ENCODE results near the gene LRCH2. TPM values are rescaled to one million over a fixed set of nuclear protein-coding genes. Genes with fewer than 3 reads are reported as not detected.

LRCH2 gene
- total RNA-seq, 3 donors from 2014 or later (not counting 1 experiment from before 2014, with no cell fraction given): not detected

DNA sequence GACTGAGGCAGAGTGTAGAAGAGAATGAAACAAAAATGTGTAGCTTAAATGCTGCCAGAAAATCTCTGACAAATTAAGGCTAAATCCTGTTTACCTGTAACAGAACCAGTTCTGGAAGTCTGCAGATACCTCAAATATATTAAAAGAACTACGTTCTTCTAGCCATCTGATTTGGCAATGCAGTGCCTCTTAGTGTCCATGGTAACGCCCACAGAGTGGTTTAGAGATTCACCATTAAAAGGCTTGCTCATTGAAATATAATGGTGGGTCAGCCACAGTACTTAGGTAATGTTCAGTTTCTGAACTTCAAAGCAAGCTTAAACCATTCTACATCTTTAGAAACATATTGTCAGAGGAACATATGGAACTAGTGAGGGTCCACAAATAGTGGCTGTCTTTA is 32.4 kb upstream of the LRCH2 start:
- Mint-ChIP-seq H3K36me3 (no peaks in the 10 kb centered on the region), H3K4me3 (no peak overlapping the region), H3K4me1 (no peaks in the 10 kb centered on the region), H3K9me3 (no peaks in the 10 kb centered on the region), H3K27me3 (ENCODE audit: low read depth in 2 of 2) (no peaks in the 10 kb centered on the region), H3K27ac (no peak overlapping the region)
- no peaks in the 10 kb centered on the region for H3K9me3 ChIP-seq (ENCODE audit: control insufficient read depth, insufficient read depth, low read length)
- H3K4me3 ChIP-seq (ENCODE audit: low read length): no peak overlapping the region
- intact Hi-C loops (cut with micrococcal nuclease): no loop called here
- no peaks in the 10 kb centered on the region for H3K36me3 ChIP-seq (ENCODE audit: control insufficient read depth, insufficient read depth, low read length)
- ATAC-seq (no peak), DNase-seq (no peak)
- 60% methylated on average over 2 of the region's 2 CpGs for WGBS (ENCODE audit: insufficient coverage)
- H3K27ac ChIP-seq (ENCODE audit: low read length): no peak overlapping the region
- no peaks in the 10 kb centered on the region for H3K27me3 ChIP-seq (ENCODE audit: control insufficient read depth, insufficient read depth, low read length)
- no peaks in the 10 kb centered on the region for H3K4me1 ChIP-seq (ENCODE audit: control insufficient read depth, insufficient read depth, low read length)
- TF ChIP-seq CTCF (IDR thresholded peaks at IDR 0.05): no peak

GRCh38 chrX:115264009-115264408 is 30.1 kb upstream of the LRCH2 start:
- H3K27ac ChIP-seq (ENCODE audit: low read length): no peak overlapping the region
- H3K9me3 ChIP-seq (ENCODE audit: control insufficient read depth, insufficient read depth, low read length): no peaks in the 10 kb centered on the region
- H3K36me3 ChIP-seq (ENCODE audit: control insufficient read depth, insufficient read depth, low read length): no peaks in the 10 kb centered on the region
- no peaks in the 10 kb centered on the region for H3K4me1 ChIP-seq (ENCODE audit: control insufficient read depth, insufficient read depth, low read length)
- H3K27me3 ChIP-seq (ENCODE audit: control insufficient read depth, insufficient read depth, low read length): no peaks in the 10 kb centered on the region
- intact Hi-C loops (cut with micrococcal nuclease): no loop called here
- H3K27ac Mint-ChIP-seq: no peak overlapping the region
- no peak for ATAC-seq
- no peaks in the 10 kb centered on the region for H3K36me3 Mint-ChIP-seq
- no peak for DNase-seq
- TF ChIP-seq CTCF (IDR thresholded peaks at IDR 0.05): no peak
- 88% methylated on average over 2 of the region's 2 CpGs for WGBS (ENCODE audit: insufficient coverage)
- H3K4me3 Mint-ChIP-seq: no peak overlapping the region
- no peaks in the 10 kb centered on the region for H3K9me3 Mint-ChIP-seq
- no peak overlapping the region for H3K4me3 ChIP-seq (ENCODE audit: low read length)
- H3K27me3 Mint-ChIP-seq (ENCODE audit: low read depth in 2 of 2): peaks cover 0 to 5% of the 10 kb centered on the region in 2 donors
- no peaks in the 10 kb centered on the region for H3K4me1 Mint-ChIP-seq

DNA sequence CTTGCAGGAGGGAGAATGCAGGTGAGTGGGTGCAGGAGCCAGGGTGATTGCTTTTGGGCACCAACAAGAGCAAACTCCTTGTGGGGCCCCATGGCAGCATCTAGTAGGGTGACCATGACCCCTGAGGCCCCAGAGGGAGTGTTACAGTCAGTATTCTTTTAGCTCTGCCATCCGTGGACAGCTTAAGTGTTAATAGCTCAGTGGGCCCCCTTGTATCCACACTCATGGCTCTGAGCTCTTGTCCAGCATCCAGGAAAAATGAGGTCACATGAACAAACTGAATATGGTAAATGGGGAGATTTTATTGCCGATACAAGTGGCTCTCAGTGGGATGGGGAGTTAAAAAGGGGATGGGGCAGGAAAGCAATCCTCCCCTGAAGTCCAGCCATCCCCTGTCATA is 27.3 kb upstream of the LRCH2 start:
- H3K4me1 ChIP-seq (ENCODE audit: control insufficient read depth, insufficient read depth, low read length): no peaks in the 10 kb centered on the region
- Mint-ChIP-seq H3K4me3 (no peak overlapping the region), H3K36me3 (no peaks in the 10 kb centered on the region), H3K9me3 (peaks cover 0 to 5% of the 10 kb centered on the region in 2 donors), H3K27me3 (ENCODE audit: low read depth in 2 of 2) (peaks cover 0 to 9% of the 10 kb centered on the region in 2 donors), H3K27ac (no peak overlapping the region), H3K4me1 (no peaks in the 10 kb centered on the region)
- no peak overlapping the region for H3K27ac ChIP-seq (ENCODE audit: low read length)
- H3K36me3 ChIP-seq (ENCODE audit: control insufficient read depth, insufficient read depth, low read length): no peaks in the 10 kb centered on the region
- no peak overlapping the region for H3K4me3 ChIP-seq (ENCODE audit: low read length)
- intact Hi-C loops (cut with micrococcal nuclease): no loop called here
- 60% methylated on average over 1 of the region's 2 CpGs for WGBS (ENCODE audit: insufficient coverage)
- ATAC-seq (no peak), DNase-seq (no peak)
- no peaks in the 10 kb centered on the region for H3K9me3 ChIP-seq (ENCODE audit: control insufficient read depth, insufficient read depth, low read length)
- no peaks in the 10 kb centered on the region for H3K27me3 ChIP-seq (ENCODE audit: control insufficient read depth, insufficient read depth, low read length)
- TF ChIP-seq CTCF (IDR thresholded peaks at IDR 0.05): no peak

GRCh38 chrX:115260330-115260729 is 26.4 kb upstream of the LRCH2 start:
- intact Hi-C loops (cut with micrococcal nuclease): no loop called here
- Histone ChIP-seq H3K27me3 (ENCODE audit: control insufficient read depth, insufficient read depth, low read length) (no peaks in the 10 kb centered on the region), H3K9me3 (ENCODE audit: control insufficient read depth, insufficient read depth, low read length) (no peaks in the 10 kb centered on the region), H3K27ac (ENCODE audit: low read length) (no peak overlapping the region), H3K4me3 (ENCODE audit: low read length) (no peak overlapping the region), H3K4me1 (ENCODE audit: control insufficient read depth, insufficient read depth, low read length) (no peaks in the 10 kb centered on the region), H3K36me3 (ENCODE audit: control insufficient read depth, insufficient read depth, low read length) (no peaks in the 10 kb centered on the region)
- H3K9me3 Mint-ChIP-seq: peaks cover 0 to 5% of the 10 kb centered on the region in 2 donors
- no peak for TF ChIP-seq CTCF (IDR thresholded peaks at IDR 0.05)
- WGBS (ENCODE audit: insufficient coverage): 100% methylated on average over 3 of the region's 3 CpGs
- H3K27ac Mint-ChIP-seq: no peak overlapping the region
- H3K27me3 Mint-ChIP-seq (ENCODE audit: low read depth in 2 of 2): peaks cover 0 to 9% of the 10 kb centered on the region in 2 donors
- ATAC-seq (no peak), DNase-seq (no peak)
- H3K4me1 Mint-ChIP-seq: no peaks in the 10 kb centered on the region
- no peak overlapping the region for H3K4me3 Mint-ChIP-seq
- H3K36me3 Mint-ChIP-seq: no peaks in the 10 kb centered on the region
